HCT116 (cell line): ENCODE measurements around the gene GBP7. TPM values are rescaled to one million over a fixed set of nuclear protein-coding genes. Genes with fewer than 3 reads are reported as not detected.

Source experiments
- ATAC-seq: fragments of 200-7000 bp; cut with Tn5 transposase; 2 replicates; pipeline ENCODE4 v1.9.1; 2020; ENCODE audit warnings: mild to moderate bottlenecking, moderate library complexity
- BruUV-seq: library from RNA; stranded (reverse); fragments of 400-500 nt; replicated peaks from 2 replicates; lab custom pipeline; 2021; lab: Mats Ljungman, UMichigan
- CTCF ChIA-PET: fragments of 300-600 bp; sonication (Branson Sonifier 250); formaldehyde crosslinking; loops from one replicate; lab custom pipeline; 2021; ENCODE audit warnings: antibody characterized with exemption; lab: Charles Lee
- POLR2A ChIA-PET: fragments of 300-600, 350-600 bp; sonication (Branson Sonifier 250); formaldehyde crosslinking; loops from one replicate; lab custom pipeline; 2021; ENCODE audit warnings: antibody characterized with exemption; lab: Charles Lee
- RAD21 ChIA-PET, 2 experiments: fragments of 300-600 bp; sonication (Branson Sonifier 250); formaldehyde crosslinking; loops; one replicate each; lab custom pipeline; 2023; ENCODE audit warnings: low total read pairs in 2 of 2; ENCODE audit not compliant: uncharacterized antibody in 2 of 2, unreplicated experiment in 2 of 2, low non-redundant PET in 1 of 2; lab: Charles Lee
- DNase-seq: peaks from one replicate; pipeline ENCODE4 v3.0.0-alpha.2; 2010; ENCODE audit warnings: low read depth, low spot score
- H2AFZ ChIP-seq: fragments of 200-600 bp; shearing (Covaris generic), sonication (generic); 2 replicates; pipeline ENCODE4 v1.6.1; 2017; ENCODE audit warnings: low read depth, mixed run types, mixed read lengths, antibody characterized with exemption, low read length; ENCODE audit not compliant: poor library complexity, severe bottlenecking
- H3K27ac ChIP-seq: 2 replicates; pipeline ENCODE4 v1.5.1; 2012; ENCODE audit warnings: low read depth, low read length
- H3K27me3 ChIP-seq: fragments of 200-600 bp; sonication (generic); 2 replicates; pipeline ENCODE4 v1.6.1; 2016; ENCODE audit warnings: mixed run types, low read length, mixed read lengths; ENCODE audit not compliant: insufficient read depth
- H3K36me3 ChIP-seq, 2 experiments: fragments of 200-500 bp in 1 of 2; fragments of 200-600 bp in 1 of 2; sonication (Bioruptor generic) in 1 of 2; sonication (generic) in 1 of 2; 2 replicates each; pipeline versions ENCODE4 v1.5.1 to v1.6.1; 2014 to 2016; ENCODE audit warnings: low read length in 2 of 2, inconsistent platforms in 1 of 2, mixed read lengths in 1 of 2, mixed run types in 1 of 2; ENCODE audit not compliant: insufficient read depth in 2 of 2, control insufficient read depth in 1 of 2
- H3K4me1 ChIP-seq, 2 experiments: fragments of 200-600 bp in 1 of 2; sonication (generic) in 1 of 2; 2 replicates each; pipeline versions ENCODE4 v1.5.1 to v1.6.1; 2012 to 2017; ENCODE audit warnings: low read length in 2 of 2, inconsistent platforms in 1 of 2, mild to moderate bottlenecking in 1 of 2, mixed read lengths in 1 of 2, mixed run types in 1 of 2, moderate library complexity in 1 of 2; ENCODE audit not compliant: insufficient read depth in 2 of 2, control insufficient read depth in 1 of 2
- H3K4me2 ChIP-seq: fragments of 200-600 bp; sonication (generic); 2 replicates; pipeline ENCODE4 v1.6.1; 2017; ENCODE audit warnings: mixed run types, low read length, mixed read lengths
- H3K4me3 ChIP-seq, 2 experiments: fragments of 200-600 bp in 1 of 2; sonication (generic) in 1 of 2; replicated peaks in 1 of 2; 2 replicates each; pipeline ENCODE4 v1.5.1; 2011 to 2016; ENCODE audit warnings: low read length in 2 of 2, control low read depth in 1 of 2, low read depth in 1 of 2, mild to moderate bottlenecking in 1 of 2, mixed read lengths in 1 of 2, mixed run types in 1 of 2
- H3K79me2 ChIP-seq: fragments of 200-600 bp; sonication (generic); 2 replicates; pipeline ENCODE4 v1.6.1; 2017; ENCODE audit warnings: mild to moderate bottlenecking, mixed run types, low read length, moderate library complexity, mixed read lengths; ENCODE audit not compliant: insufficient read depth
- H3K9ac ChIP-seq: fragments of 200-600 bp; sonication (generic); 2 replicates; pipeline ENCODE4 v1.6.1; 2016; ENCODE audit warnings: low read length, mixed read lengths
- H3K9me2 ChIP-seq: fragments of 200-600 bp; sonication (generic), shearing (Covaris generic); 2 replicates; pipeline ENCODE4 v1.6.1; 2017; ENCODE audit warnings: mixed run types, mild to moderate bottlenecking, moderate library complexity; ENCODE audit not compliant: insufficient read depth
- H3K9me3 ChIP-seq, 2 experiments: fragments of 200-500 bp in 1 of 2; fragments of 200-600 bp in 1 of 2; sonication (Bioruptor generic) in 1 of 2; sonication (generic) in 1 of 2; 2 replicates each; pipeline ENCODE4 v1.6.1; 2014 to 2017; ENCODE audit warnings: low read length in 2 of 2, mixed read lengths in 2 of 2, inconsistent platforms in 1 of 2, low read depth in 1 of 2, mild to moderate bottlenecking in 1 of 2, mixed run types in 1 of 2, moderate library complexity in 1 of 2; ENCODE audit not compliant: control insufficient read depth in 1 of 2, insufficient read depth in 1 of 2
- H4K20me1 ChIP-seq: fragments of 200-600 bp; sonication (generic), shearing (Covaris generic); 2 replicates; pipeline ENCODE4 v1.6.1; 2017; ENCODE audit warnings: mixed run types, mild to moderate bottlenecking, moderate library complexity; ENCODE audit not compliant: insufficient read depth
- CEBPB ChIP-seq: IDR thresholded peaks from 2 replicates; pipeline ENCODE4 v1.6.1; 2012; ENCODE audit warnings: low read depth
- EGR1 ChIP-seq: IDR thresholded peaks from 2 replicates; pipeline ENCODE4 v1.6.1; 2012; ENCODE audit warnings: low read depth
- ELF1 ChIP-seq: IDR thresholded peaks from 2 replicates; pipeline ENCODE4 v1.6.1; 2012; ENCODE audit warnings: low read depth, borderline replicate concordance
- EZH2 ChIP-seq: fragments of 200-600 bp; sonication (generic); IDR thresholded peaks from 2 replicates; pipeline ENCODE4 v1.6.1; 2017; ENCODE audit warnings: antibody characterized with exemption, mixed run types
- EZH2phosphoT487 ChIP-seq: fragments of 200-600 bp; IDR thresholded peaks from 2 replicates; pipeline ENCODE4 v1.6.1; 2018; ENCODE audit warnings: antibody characterized with exemption, borderline replicate concordance
- FOSL1 ChIP-seq: IDR thresholded peaks from 2 replicates; pipeline ENCODE4 v1.6.1; 2012; ENCODE audit warnings: low read depth
- JUND ChIP-seq: IDR thresholded peaks from 2 replicates; pipeline ENCODE4 v1.6.1; 2012
- POLR2A ChIP-seq: IDR thresholded peaks from 2 replicates; pipeline ENCODE4 v1.7.0; 2011; ENCODE audit warnings: borderline replicate concordance; ENCODE audit not compliant: insufficient read depth, insufficient read length; ENCODE audit errors: extremely low read depth
- POLR2AphosphoS5 ChIP-seq: IDR thresholded peaks from 2 replicates; pipeline ENCODE4 v1.6.1; 2011; ENCODE audit warnings: mild to moderate bottlenecking, low read depth, low read length, moderate library complexity
- RAD21 ChIP-seq: IDR thresholded peaks from 2 replicates; pipeline ENCODE4 v1.6.1; 2012; ENCODE audit warnings: low read depth, mild to moderate bottlenecking
- SRF ChIP-seq: IDR thresholded peaks from 2 replicates; pipeline ENCODE4 v1.6.1; 2012; ENCODE audit warnings: low read depth
- YY1 ChIP-seq: IDR thresholded peaks from 2 replicates; pipeline ENCODE4 v1.6.1; 2011; ENCODE audit warnings: low read length, low read depth, moderate library complexity, mild to moderate bottlenecking; ENCODE audit not compliant: insufficient replicate concordance; ENCODE audit errors: extremely low read depth
- ZFX ChIP-seq: fragments of 450-650 bp; IDR thresholded peaks from 2 replicates; pipeline ENCODE4 v1.6.1; 2017
- intact Hi-C: fragments of 100-400 bp; cut with micrococcal nuclease; formaldehyde crosslinking; loops from 2 replicates; pipeline ENCODE4 v1.10.0; 2022
- total RNA-seq: library from RNA; stranded (reverse); gene quantifications from one replicate; pipeline ENCODE4 v1.2.1, GENCODE V29; 2021; ENCODE audit not compliant: unreplicated experiment
- TF ChIP-seq, protein P1 (sequence below): IDR thresholded peaks from 2 replicates; pipeline ENCODE4 v1.6.1; 2012; ENCODE audit warnings: low read depth
- TF ChIP-seq, protein P2 (sequence below), 3 experiments: fragments of 200-600 bp in 1 of 3; sonication (generic) in 1 of 3; IDR thresholded peaks in 2 of 3; conservative IDR thresholded peaks in 1 of 3; 2 replicates each; pipeline ENCODE4 v1.5.1; 2012 to 2017; ENCODE audit warnings: low read depth in 2 of 3, low read length in 2 of 3, antibody characterized with exemption in 1 of 3, borderline replicate concordance in 1 of 3, control low read depth in 1 of 3, mild to moderate bottlenecking in 1 of 3, mixed read lengths in 1 of 3, mixed run types in 1 of 3, moderate library complexity in 1 of 3; ENCODE audit not compliant: insufficient read depth in 1 of 3
- TF ChIP-seq, protein P3 (sequence below): IDR thresholded peaks from 2 replicates; pipeline ENCODE4 v1.6.1; 2012

GBP7 gene
- total RNA-seq, 1 experiment from 2014 or later, result not detected

DNA sequence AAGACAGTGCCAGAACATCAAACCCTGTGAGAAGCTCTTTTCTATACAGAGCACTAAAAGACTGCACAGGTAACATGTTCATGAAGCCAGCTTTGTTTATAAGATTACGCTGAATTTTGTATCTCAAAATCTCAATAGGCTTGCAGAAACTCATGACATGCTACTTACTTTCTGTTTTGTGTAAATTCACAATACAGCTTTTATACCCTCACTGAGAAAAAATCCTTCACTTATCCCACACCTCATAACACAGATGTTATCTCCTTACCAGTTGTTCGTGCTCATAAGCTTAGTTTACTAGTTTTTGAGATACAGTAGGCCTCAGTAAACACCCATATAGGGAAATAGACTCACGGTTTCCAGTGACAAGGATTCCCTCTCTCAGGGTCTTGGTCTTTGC, 25.8 kb downstream of the GBP7 start:
- H3K4me3 ChIP-seq, result no peak overlapping the region
- DNase-seq, result no peak
- H3K4me2 ChIP-seq, result no peak overlapping the region
- H3K9me3 ChIP-seq, result no peaks in the 10 kb centered on the region
- intact Hi-C loops, result no loop called here
- no peak overlapping the region for H3K9ac ChIP-seq
- H3K4me1 ChIP-seq, result no peaks in the 10 kb centered on the region
- no peak overlapping the region for H2AFZ ChIP-seq
- BruUV-seq, result no TSS peak
- no peaks in the 10 kb centered on the region for H3K79me2 ChIP-seq
- ChIA-PET RAD21 (no interaction called here), CTCF (no interaction called here), POLR2A (no interaction called here)
- H4K20me1 ChIP-seq, result no peaks in the 10 kb centered on the region
- no peaks in the 10 kb centered on the region for H3K27me3 ChIP-seq
- H3K9me2 ChIP-seq, result no peaks in the 10 kb centered on the region; the same call in 1 of the 2 replicates
- no peaks in the 10 kb centered on the region for H3K36me3 ChIP-seq
- no peak for TF ChIP-seq FOSL1
- no peak for TF ChIP-seq YY1
- TF ChIP-seq EZH2, result no peak
- no peak for TF ChIP-seq POLR2A
- TF ChIP-seq, protein P1, sequence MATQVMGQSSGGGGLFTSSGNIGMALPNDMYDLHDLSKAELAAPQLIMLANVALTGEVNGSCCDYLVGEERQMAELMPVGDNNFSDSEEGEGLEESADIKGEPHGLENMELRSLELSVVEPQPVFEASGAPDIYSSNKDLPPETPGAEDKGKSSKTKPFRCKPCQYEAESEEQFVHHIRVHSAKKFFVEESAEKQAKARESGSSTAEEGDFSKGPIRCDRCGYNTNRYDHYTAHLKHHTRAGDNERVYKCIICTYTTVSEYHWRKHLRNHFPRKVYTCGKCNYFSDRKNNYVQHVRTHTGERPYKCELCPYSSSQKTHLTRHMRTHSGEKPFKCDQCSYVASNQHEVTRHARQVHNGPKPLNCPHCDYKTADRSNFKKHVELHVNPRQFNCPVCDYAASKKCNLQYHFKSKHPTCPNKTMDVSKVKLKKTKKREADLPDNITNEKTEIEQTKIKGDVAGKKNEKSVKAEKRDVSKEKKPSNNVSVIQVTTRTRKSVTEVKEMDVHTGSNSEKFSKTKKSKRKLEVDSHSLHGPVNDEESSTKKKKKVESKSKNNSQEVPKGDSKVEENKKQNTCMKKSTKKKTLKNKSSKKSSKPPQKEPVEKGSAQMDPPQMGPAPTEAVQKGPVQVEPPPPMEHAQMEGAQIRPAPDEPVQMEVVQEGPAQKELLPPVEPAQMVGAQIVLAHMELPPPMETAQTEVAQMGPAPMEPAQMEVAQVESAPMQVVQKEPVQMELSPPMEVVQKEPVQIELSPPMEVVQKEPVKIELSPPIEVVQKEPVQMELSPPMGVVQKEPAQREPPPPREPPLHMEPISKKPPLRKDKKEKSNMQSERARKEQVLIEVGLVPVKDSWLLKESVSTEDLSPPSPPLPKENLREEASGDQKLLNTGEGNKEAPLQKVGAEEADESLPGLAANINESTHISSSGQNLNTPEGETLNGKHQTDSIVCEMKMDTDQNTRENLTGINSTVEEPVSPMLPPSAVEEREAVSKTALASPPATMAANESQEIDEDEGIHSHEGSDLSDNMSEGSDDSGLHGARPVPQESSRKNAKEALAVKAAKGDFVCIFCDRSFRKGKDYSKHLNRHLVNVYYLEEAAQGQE, result no peak
- TF ChIP-seq EGR1, result no peak
- TF ChIP-seq, protein P2, sequence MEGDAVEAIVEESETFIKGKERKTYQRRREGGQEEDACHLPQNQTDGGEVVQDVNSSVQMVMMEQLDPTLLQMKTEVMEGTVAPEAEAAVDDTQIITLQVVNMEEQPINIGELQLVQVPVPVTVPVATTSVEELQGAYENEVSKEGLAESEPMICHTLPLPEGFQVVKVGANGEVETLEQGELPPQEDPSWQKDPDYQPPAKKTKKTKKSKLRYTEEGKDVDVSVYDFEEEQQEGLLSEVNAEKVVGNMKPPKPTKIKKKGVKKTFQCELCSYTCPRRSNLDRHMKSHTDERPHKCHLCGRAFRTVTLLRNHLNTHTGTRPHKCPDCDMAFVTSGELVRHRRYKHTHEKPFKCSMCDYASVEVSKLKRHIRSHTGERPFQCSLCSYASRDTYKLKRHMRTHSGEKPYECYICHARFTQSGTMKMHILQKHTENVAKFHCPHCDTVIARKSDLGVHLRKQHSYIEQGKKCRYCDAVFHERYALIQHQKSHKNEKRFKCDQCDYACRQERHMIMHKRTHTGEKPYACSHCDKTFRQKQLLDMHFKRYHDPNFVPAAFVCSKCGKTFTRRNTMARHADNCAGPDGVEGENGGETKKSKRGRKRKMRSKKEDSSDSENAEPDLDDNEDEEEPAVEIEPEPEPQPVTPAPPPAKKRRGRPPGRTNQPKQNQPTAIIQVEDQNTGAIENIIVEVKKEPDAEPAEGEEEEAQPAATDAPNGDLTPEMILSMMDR (IDR thresholded peaks at IDR 0.05 in 2 of 3, conservative IDR thresholded peaks at IDR 0.05 in 1 of 3; ENCODE audit: borderline replicate concordance in 1 of 3, insufficient read depth in 1 of 3, low read depth in 2 of 3, low read length in 2 of 3), result no peak
- TF ChIP-seq SRF, result no peak
- TF ChIP-seq, protein P3, sequence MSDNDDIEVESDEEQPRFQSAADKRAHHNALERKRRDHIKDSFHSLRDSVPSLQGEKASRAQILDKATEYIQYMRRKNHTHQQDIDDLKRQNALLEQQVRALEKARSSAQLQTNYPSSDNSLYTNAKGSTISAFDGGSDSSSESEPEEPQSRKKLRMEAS, result no peak
- TF ChIP-seq EZH2phosphoT487, result no peak
- TF ChIP-seq RAD21, result no peak
- no peak for TF ChIP-seq CEBPB
- no peak for TF ChIP-seq ZFX
- no peak for TF ChIP-seq JUND
- TF ChIP-seq ELF1, result no peak
- TF ChIP-seq POLR2AphosphoS5, result no peak
- H3K27ac ChIP-seq, result no peak overlapping the region
- no peak for ATAC-seq
